Left lung (tissue), 10 donors: ENCODE results near the gene GRID1. TPM values are rescaled to one million over a fixed set of nuclear protein-coding genes. Genes with fewer than 3 reads are reported as not detected.

ENCODE experiments used
- ATAC-seq: fragments of 200-7000 bp; cut with Tn5 transposase; one replicate; pipeline ENCODE4 v1.9.1; 2020; ENCODE audit warnings: moderate library complexity
- DNase-seq, 4 donors: peaks; one replicate each; pipeline ENCODE4 v3.0.0-alpha.2; 2013 to 2020
- H3K27ac ChIP-seq, 2 donors: fragments of 200-600 bp; sonication (generic) in 1 of 2; one replicate each; pipeline versions ENCODE4 v1.5.0 to v1.8.0; 2020 to 2021
- H3K27me3 ChIP-seq, 2 donors: fragments of 200-600 bp; sonication (generic) in 1 of 2; one replicate each; pipeline versions ENCODE4 v1.5.0 to v1.8.0; 2020 to 2021
- H3K36me3 ChIP-seq, 2 donors: fragments of 200-600 bp; sonication (generic) in 1 of 2; one replicate each; pipeline versions ENCODE4 v1.5.0 to v1.8.0; 2020 to 2021
- H3K4me1 ChIP-seq, 2 donors: fragments of 200-600 bp; one replicate each; pipeline ENCODE4 v1.8.0; 2021
- H3K4me3 ChIP-seq, 2 donors: fragments of 200-600 bp; sonication (generic) in 1 of 2; one replicate each; pipeline versions ENCODE4 v1.5.0 to v1.8.0; 2020 to 2021; ENCODE audit warnings: mild to moderate bottlenecking in 1 of 2
- H3K9me3 ChIP-seq, 2 donors: fragments of 200-600 bp; sonication (generic) in 1 of 2; one replicate each; pipeline versions ENCODE4 v1.5.0 to v1.8.0; 2020 to 2021
- CTCF ChIP-seq, 2 donors: fragments of 200-600 bp; sonication (generic) in 1 of 2; IDR thresholded peaks; one replicate each; pipeline versions ENCODE4 v1.5.0 to v1.8.0; 2021; ENCODE audit warnings: antibody characterized with exemption in 2 of 2
- intact Hi-C, 2 donors: fragments of 100-400 bp; cut with DNase I; formaldehyde crosslinking; loops; one replicate each; pipeline versions ENCODE4 v1.11.2 to v1.14.2; 2022
- polyA plus RNA-seq, 6 donors: library from polyadenylated mRNA; unstranded; fragments of 120-200 nt; gene quantifications; one replicate each; pipeline ENCODE4 v1.2.1, GENCODE V29; 2013; ENCODE audit not compliant: insufficient read length in 6 of 6
- total RNA-seq, 2 donors: library from RNA; stranded (reverse); fragmentation: NEBNext Ultra II Directional; extraction: Animal tissue kit (Norgen Biotek cat#: 25700); gene quantifications; one replicate each; pipeline ENCODE4 v1.2.1, GENCODE V29; 2021
- donor health status: DM: no; HTN: yes; CAD: no.
- donor health status: DM: no; HTN: no; CAD: no.

GRID1 gene
- total and polyA plus RNA-seq, 8 donors = 0.81 to 2.6 (median 1.2) TPM

GRCh38 chr10:85924382-85925102, 442.1 kb downstream of the GRID1 start:
- H3K9me3 ChIP-seq = no peaks in the 10 kb centered on the region
- DNase-seq (no peak), ATAC-seq (no peak)
- H3K27me3 ChIP-seq = no peaks in the 10 kb centered on the region
- H3K27ac ChIP-seq = no peak overlapping the region
- no peaks in the 10 kb centered on the region for H3K4me1 ChIP-seq
- intact Hi-C loops = no loop called here
- no peaks in the 10 kb centered on the region for H3K36me3 ChIP-seq
- no peak overlapping the region for H3K4me3 ChIP-seq
- no peak for TF ChIP-seq CTCF (IDR thresholded peaks at IDR 0.05)

DNA sequence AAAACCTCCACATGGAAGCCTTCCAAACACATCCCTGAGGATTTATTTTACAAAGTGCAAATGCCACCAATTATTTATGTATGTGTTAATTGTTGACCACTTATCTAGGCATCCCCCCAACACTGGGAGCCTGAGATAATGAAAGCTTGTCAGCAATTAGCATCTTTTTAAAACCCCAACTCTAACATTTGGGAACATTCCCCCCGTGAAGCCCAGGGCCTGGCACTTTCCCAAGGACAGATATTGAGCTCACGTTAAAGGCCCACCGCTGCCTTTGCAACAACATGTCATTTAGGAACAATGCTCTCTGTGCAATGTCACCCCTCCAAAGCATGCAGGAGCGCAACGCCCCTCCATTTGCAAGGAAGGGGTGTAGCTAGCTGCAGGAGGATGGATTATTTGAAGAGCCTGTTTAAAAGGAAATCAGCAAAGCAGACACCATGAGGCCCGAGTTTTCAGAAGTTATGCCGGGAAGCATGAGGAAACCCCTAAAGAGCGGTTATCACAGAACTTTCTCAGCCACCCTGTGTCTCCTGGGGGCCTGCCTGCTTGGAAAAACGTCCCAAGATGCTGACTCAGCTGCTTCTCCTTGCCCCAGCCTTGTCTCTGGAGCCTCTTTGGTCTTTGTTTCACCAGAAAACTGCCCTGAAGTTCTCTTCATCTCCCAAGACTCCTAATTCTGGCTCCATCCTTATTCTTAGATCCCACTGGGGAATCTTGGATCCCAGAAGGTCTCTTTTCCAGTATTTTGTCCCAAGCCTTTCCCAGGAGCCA, 444.1 kb downstream of the GRID1 start:
- no peaks in the 10 kb centered on the region for H3K9me3 ChIP-seq
- TF ChIP-seq CTCF (IDR thresholded peaks at IDR 0.05) = no peak
- intact Hi-C loops = no loop called here
- H3K27me3 ChIP-seq = no peaks in the 10 kb centered on the region
- no peaks in the 10 kb centered on the region for H3K4me1 ChIP-seq
- no peak overlapping the region for H3K27ac ChIP-seq
- no peak for ATAC-seq
- no peaks in the 10 kb centered on the region for H3K36me3 ChIP-seq
- DNase-seq = no peak
- no peak overlapping the region for H3K4me3 ChIP-seq

- H3K4me3 ChIP-seq = no peak overlapping the region
- ATAC-seq (no peak), DNase-seq (no peak)
- intact Hi-C loops = no loop called here
- no peaks in the 10 kb centered on the region for H3K9me3 ChIP-seq
- no peaks in the 10 kb centered on the region for H3K36me3 ChIP-seq
- TF ChIP-seq CTCF (IDR thresholded peaks at IDR 0.05) = no peak
- H3K27me3 ChIP-seq = no peaks in the 10 kb centered on the region
- H3K27ac ChIP-seq = no peak overlapping the region
- H3K4me1 ChIP-seq = no peaks in the 10 kb centered on the region
Measured at GRCh38 chr10:85921789-85922188, 444.8 kb downstream of the GRID1 start.

- intact Hi-C loops = no loop called here
- no peak for DNase-seq
- no peak for TF ChIP-seq CTCF (IDR thresholded peaks at IDR 0.05)
- ATAC-seq = no peak
- no peaks in the 10 kb centered on the region for H3K9me3 ChIP-seq
- H3K27me3 ChIP-seq = no peaks in the 10 kb centered on the region
- H3K36me3 ChIP-seq = no peaks in the 10 kb centered on the region
- H3K27ac ChIP-seq = no peak overlapping the region
- H3K4me1 ChIP-seq = no peaks in the 10 kb centered on the region
- H3K4me3 ChIP-seq = no peak overlapping the region
Measured at GRCh38 chr10:85920311-85920710, 446.3 kb downstream of the GRID1 start.

DNA sequence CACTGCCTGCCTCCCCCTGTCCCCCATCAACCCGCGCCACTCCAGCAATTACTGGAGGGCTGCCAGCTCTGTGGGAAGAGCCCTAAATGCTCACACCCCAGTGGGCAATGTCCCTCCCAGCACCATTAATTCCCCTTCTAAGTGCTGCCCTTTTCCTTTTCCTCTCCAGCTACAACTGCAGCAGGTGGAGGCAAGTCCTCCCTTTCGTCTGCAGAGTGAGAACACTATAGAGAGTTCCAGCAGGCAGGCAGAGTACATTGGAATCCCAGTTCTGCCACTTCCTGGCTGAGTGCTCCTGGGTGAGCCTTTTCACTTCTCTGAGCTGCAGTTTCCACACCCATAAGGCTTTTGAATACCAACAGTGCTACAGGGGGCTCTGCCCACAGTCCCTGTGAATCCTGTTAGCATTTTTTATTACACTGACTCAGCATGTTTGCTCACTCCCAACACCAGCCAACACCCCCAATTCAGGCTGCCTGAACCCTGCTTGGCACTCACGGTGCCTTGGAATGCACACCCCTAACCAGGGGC, 447.0 kb downstream of the GRID1 start:
- no peaks in the 10 kb centered on the region for H3K9me3 ChIP-seq
- no peaks in the 10 kb centered on the region for H3K27me3 ChIP-seq
- no peaks in the 10 kb centered on the region for H3K4me1 ChIP-seq
- H3K27ac ChIP-seq = no peak overlapping the region
- intact Hi-C loops = no loop called here
- ATAC-seq (peak; percentile 71), DNase-seq (no peak)
- no peak for TF ChIP-seq CTCF (IDR thresholded peaks at IDR 0.05)
- H3K4me3 ChIP-seq = no peak overlapping the region
- H3K36me3 ChIP-seq = no peaks in the 10 kb centered on the region
